CD14-positive monocyte (primary cell): ENCODE data around the gene FBN1. TPM values are rescaled to one million over a fixed set of nuclear protein-coding genes. Genes with fewer than 3 reads are reported as not detected.

ENCODE experiments used
- DNase-seq, 3 donors: peaks; one replicate each; pipeline ENCODE4 v3.0.0-alpha.2; 2011 to 2022
- H2AFZ ChIP-seq: 2 replicates; pipeline ENCODE4 v1.6.0; 2012; ENCODE audit warnings: mild to moderate bottlenecking, low read depth, low read length, inconsistent platforms; ENCODE audit not compliant: insufficient read depth, poor library complexity, severe bottlenecking
- H3K27ac ChIP-seq, 2 donors: 1 replicate in 1 of 2; 2 replicates in 1 of 2; pipeline ENCODE4 v1.5.1; 2012 to 2013; ENCODE audit warnings: low read length in 2 of 2, control low read depth in 1 of 2, inconsistent platforms in 1 of 2, low read depth in 1 of 2, mild to moderate bottlenecking in 1 of 2
- H3K27me3 ChIP-seq, 2 donors: one replicate each; pipeline versions ENCODE4 v1.6.0 to v1.6.1; 2011 to 2013; ENCODE audit warnings: low read length in 2 of 2; ENCODE audit not compliant: control insufficient read depth in 2 of 2, insufficient read depth in 2 of 2
- H3K36me3 ChIP-seq, 2 donors: replicated peaks in 1 of 2; 1 replicate in 1 of 2; 2 replicates in 1 of 2; pipeline versions ENCODE4 v1.5.1 to v1.6.1; 2012 to 2013; ENCODE audit warnings: low read length in 2 of 2, control low read depth in 1 of 2, inconsistent platforms in 1 of 2, mild to moderate bottlenecking in 1 of 2; ENCODE audit not compliant: insufficient read depth in 2 of 2, control insufficient read depth in 1 of 2
- H3K4me1 ChIP-seq, 2 donors: 1 replicate in 1 of 2; 2 replicates in 1 of 2; pipeline versions ENCODE4 v1.5.1 to v1.6.1; 2012 to 2013; ENCODE audit warnings: low read length in 2 of 2, control low read depth in 1 of 2, inconsistent platforms in 1 of 2, mild to moderate bottlenecking in 1 of 2, moderate library complexity in 1 of 2; ENCODE audit not compliant: insufficient read depth in 2 of 2, control insufficient read depth in 1 of 2
- H3K4me2 ChIP-seq: replicated peaks from 2 replicates; pipeline ENCODE3; 2012; ENCODE audit warnings: low read length, moderate library complexity, mild to moderate bottlenecking; ENCODE audit not compliant: poor library complexity, severe bottlenecking; ENCODE audit errors: extremely low read depth
- H3K4me3 ChIP-seq, 3 experiments: fragments of 200-600 bp in 1 of 3; sonication (generic) in 1 of 3; replicated peaks in 1 of 3; 1 replicate in 2 of 3; 2 replicates in 1 of 3; pipeline ENCODE4 v1.5.1; 2011 to 2013; ENCODE audit warnings: low read length in 3 of 3, mild to moderate bottlenecking in 3 of 3, control low read depth in 2 of 3, low read depth in 2 of 3, inconsistent platforms in 1 of 3, moderate library complexity in 1 of 3
- H3K79me2 ChIP-seq: 2 replicates; pipeline ENCODE4 v1.6.0; 2012; ENCODE audit warnings: mild to moderate bottlenecking, control low read depth, inconsistent platforms, low read length, moderate library complexity; ENCODE audit not compliant: insufficient read depth
- H3K9ac ChIP-seq: 2 replicates; pipeline ENCODE4 v1.6.0; 2017; ENCODE audit warnings: low read length, mild to moderate bottlenecking; ENCODE audit not compliant: insufficient read depth, poor library complexity, severe bottlenecking
- H3K9me3 ChIP-seq, 2 donors: replicated peaks in 1 of 2; 1 replicate in 1 of 2; 2 replicates in 1 of 2; pipeline versions ENCODE4 v1.5.1 to v1.6.1; 2012 to 2013; ENCODE audit warnings: low read length in 2 of 2, control low read depth in 1 of 2; ENCODE audit not compliant: control insufficient read depth in 1 of 2, insufficient read depth in 1 of 2
- H4K20me1 ChIP-seq: 2 replicates; pipeline ENCODE4 v1.6.0; 2012; ENCODE audit warnings: mild to moderate bottlenecking, low read length, control low read depth, moderate library complexity; ENCODE audit not compliant: insufficient read depth
- H3K27ac Mint-ChIP-seq, 7 donors: one replicate each; pipeline ENCODE4 v1.8.0; 2020; ENCODE audit warnings: mild to moderate bottlenecking in 7 of 7, mixed read lengths in 7 of 7, moderate library complexity in 6 of 7, inconsistent platforms in 2 of 7
- H3K27me3 Mint-ChIP-seq, 3 donors: one replicate each; pipeline ENCODE4 v1.8.0; 2021 to 2022; ENCODE audit warnings: low read depth in 3 of 3, mild to moderate bottlenecking in 3 of 3, mixed read lengths in 3 of 3, moderate library complexity in 3 of 3, inconsistent platforms in 1 of 3
- H3K36me3 Mint-ChIP-seq, 2 donors: one replicate each; pipeline ENCODE4 v1.8.0; 2020; ENCODE audit warnings: mixed read lengths in 2 of 2, inconsistent platforms in 1 of 2, mild to moderate bottlenecking in 1 of 2
- H3K4me1 Mint-ChIP-seq: one replicate; pipeline ENCODE4 v1.8.0; 2020; ENCODE audit warnings: mild to moderate bottlenecking, mixed read lengths
- H3K4me3 Mint-ChIP-seq, 2 donors: one replicate each; pipeline ENCODE4 v1.8.0; 2020; ENCODE audit warnings: mild to moderate bottlenecking in 2 of 2, mixed read lengths in 2 of 2, moderate library complexity in 1 of 2
- H3K9me3 Mint-ChIP-seq, 7 donors: one replicate each; pipeline ENCODE4 v1.8.0; 2020 to 2022; ENCODE audit warnings: mixed read lengths in 7 of 7, mild to moderate bottlenecking in 6 of 7, moderate library complexity in 6 of 7, inconsistent platforms in 2 of 7
- WGBS: methylation state at CpG from one replicate; pipeline ENCODE4 v1.1.5; 2013; ENCODE audit warnings: missing lambda C conversion rate; ENCODE audit not compliant: insufficient coverage; 5-methylcytosine and 5-hydroxymethylcytosine counted together
- intact Hi-C, 2 donors: fragments of 100-400 bp; cut with micrococcal nuclease; formaldehyde crosslinking; loops; one replicate each; pipeline versions ENCODE4 v1.15.0 to v1.15.1; 2023
- polyA plus RNA-seq, 3 donors: library from polyadenylated mRNA; depleted of rRNA in 1 of 3; unstranded in 2 of 3; stranded (reverse) in 1 of 3; fragments of 300-500 nt in 2 of 3; fragments of >200 nt in 1 of 3; fragmentation: Illumina TruSeq in 2 of 3; gene quantifications; 1 replicate in 2 of 3; 2 replicates in 1 of 3; pipeline ENCODE4 v1.2.3, GENCODE V29; 2012 to 2021
- TF ChIP-seq, protein P1 (sequence below): fragments of 200-600 bp; IDR thresholded peaks from one replicate; pipeline ENCODE4 v1.8.0; 2022; ENCODE audit warnings: antibody characterized with exemption, mild to moderate bottlenecking

FBN1 gene
- polyA plus RNA-seq, 3 donors, result 0.29 TPM; not detected in 2

DNA sequence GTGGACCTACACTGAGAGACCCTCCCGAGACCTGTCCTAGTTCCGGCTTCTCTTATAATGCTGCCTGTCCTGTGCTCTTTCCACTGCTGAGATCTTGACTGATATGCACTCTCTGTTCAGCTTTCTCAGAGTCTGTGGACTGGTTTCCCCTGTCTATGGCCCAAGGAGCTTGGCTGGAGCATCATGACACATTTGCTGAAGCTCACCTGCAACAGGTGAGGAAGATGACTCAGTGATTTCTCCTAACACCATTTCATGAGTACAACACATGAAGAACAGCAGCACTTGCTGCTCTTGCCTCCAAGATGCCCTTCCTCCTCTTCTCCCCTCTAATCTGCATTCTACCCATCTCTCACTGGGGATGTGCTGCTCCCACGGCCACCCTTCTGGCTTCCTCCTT is 222.2 kb downstream of the FBN1 start:
- Histone ChIP-seq H3K4me3 (no peak overlapping the region), H3K4me2 (no peak overlapping the region), H3K4me1 (no peaks in the 10 kb centered on the region), H3K36me3 (no peaks in the 10 kb centered on the region), H3K27ac (no peak overlapping the region), H3K79me2 (no peaks in the 10 kb centered on the region), H2AFZ (no peak overlapping the region), H3K9ac (no peak overlapping the region), H3K9me3 (no peaks in the 10 kb centered on the region), H4K20me1 (no peaks in the 10 kb centered on the region), H3K27me3 (no peaks in the 10 kb centered on the region)
- intact Hi-C loops, result no loop called here
- WGBS, result 97% methylated on average over 2 of the region's 3 CpGs
- H3K27me3 Mint-ChIP-seq, result no peaks in the 10 kb centered on the region
- H3K36me3 Mint-ChIP-seq, result no peaks in the 10 kb centered on the region
- no peaks in the 10 kb centered on the region for H3K4me1 Mint-ChIP-seq
- no peak overlapping the region for H3K4me3 Mint-ChIP-seq
- H3K27ac Mint-ChIP-seq, result no peak overlapping the region
- peaks cover 0 to 2% (median 0%) of the 10 kb centered on the region in 7 donors for H3K9me3 Mint-ChIP-seq
- DNase-seq, result no peak
- TF ChIP-seq, protein P1, sequence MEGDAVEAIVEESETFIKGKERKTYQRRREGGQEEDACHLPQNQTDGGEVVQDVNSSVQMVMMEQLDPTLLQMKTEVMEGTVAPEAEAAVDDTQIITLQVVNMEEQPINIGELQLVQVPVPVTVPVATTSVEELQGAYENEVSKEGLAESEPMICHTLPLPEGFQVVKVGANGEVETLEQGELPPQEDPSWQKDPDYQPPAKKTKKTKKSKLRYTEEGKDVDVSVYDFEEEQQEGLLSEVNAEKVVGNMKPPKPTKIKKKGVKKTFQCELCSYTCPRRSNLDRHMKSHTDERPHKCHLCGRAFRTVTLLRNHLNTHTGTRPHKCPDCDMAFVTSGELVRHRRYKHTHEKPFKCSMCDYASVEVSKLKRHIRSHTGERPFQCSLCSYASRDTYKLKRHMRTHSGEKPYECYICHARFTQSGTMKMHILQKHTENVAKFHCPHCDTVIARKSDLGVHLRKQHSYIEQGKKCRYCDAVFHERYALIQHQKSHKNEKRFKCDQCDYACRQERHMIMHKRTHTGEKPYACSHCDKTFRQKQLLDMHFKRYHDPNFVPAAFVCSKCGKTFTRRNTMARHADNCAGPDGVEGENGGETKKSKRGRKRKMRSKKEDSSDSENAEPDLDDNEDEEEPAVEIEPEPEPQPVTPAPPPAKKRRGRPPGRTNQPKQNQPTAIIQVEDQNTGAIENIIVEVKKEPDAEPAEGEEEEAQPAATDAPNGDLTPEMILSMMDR, result no peak

DNA sequence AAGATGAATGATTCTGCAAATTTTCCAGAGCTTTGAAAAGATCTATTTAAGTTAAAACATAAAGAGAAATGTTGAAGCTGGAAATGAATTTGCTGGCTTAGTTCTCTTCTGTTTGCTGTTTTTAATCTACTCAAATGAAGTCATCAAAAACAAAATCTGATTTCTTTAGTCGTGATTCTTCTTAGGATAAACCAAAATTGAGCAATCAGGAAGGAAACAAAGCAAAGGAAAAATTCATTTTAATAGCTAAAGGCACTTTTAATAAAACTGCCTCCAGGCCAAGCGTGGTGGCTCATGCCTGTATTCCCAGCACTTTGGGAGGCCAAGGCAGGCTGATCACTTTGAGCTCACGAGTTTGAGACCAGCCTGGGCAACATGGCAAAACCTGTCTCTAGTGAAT is 223.1 kb downstream of the FBN1 start:
- no peak overlapping the region for H3K27ac Mint-ChIP-seq
- H2AFZ ChIP-seq, result no peak overlapping the region
- no peaks in the 10 kb centered on the region for H3K27me3 ChIP-seq
- TF ChIP-seq, protein P1, result no peak
- no peak for DNase-seq
- no peaks in the 10 kb centered on the region for H4K20me1 ChIP-seq
- no peak overlapping the region for H3K4me3 ChIP-seq
- no peaks in the 10 kb centered on the region for H3K36me3 Mint-ChIP-seq
- no peaks in the 10 kb centered on the region for H3K36me3 ChIP-seq
- no peaks in the 10 kb centered on the region for H3K79me2 ChIP-seq
- H3K9me3 Mint-ChIP-seq, result peaks cover 0 to 2% (median 1%) of the 10 kb centered on the region in 7 donors
- no peak overlapping the region for H3K27ac ChIP-seq
- H3K4me1 ChIP-seq, result no peaks in the 10 kb centered on the region
- no peaks in the 10 kb centered on the region for H3K4me1 Mint-ChIP-seq
- no peak overlapping the region for H3K9ac ChIP-seq
- intact Hi-C loops, result no loop called here
- H3K9me3 ChIP-seq, result no peaks in the 10 kb centered on the region
- H3K4me2 ChIP-seq, result no peak overlapping the region
- 22% methylated on average over 2 of the region's 3 CpGs for WGBS
- H3K4me3 Mint-ChIP-seq, result no peak overlapping the region
- H3K27me3 Mint-ChIP-seq, result no peaks in the 10 kb centered on the region
